H1 (cell line): Measurements from ENCODE around the gene LRR1. TPM values are rescaled to one million over a fixed set of nuclear protein-coding genes. Genes with fewer than 3 reads are reported as not detected.

Experiments used
- ASH2L ChIP-seq: fragments of 200-600, 300-600 bp; sonication (generic); IDR thresholded peaks from one replicate; pipeline ENCODE4 v1.7.1; 2017; ENCODE audit warnings: low read length
- ATF2 ChIP-seq: IDR thresholded peaks from 2 replicates; pipeline ENCODE4 v1.6.1; 2012; ENCODE audit warnings: low read length, inconsistent platforms
- BCL11A ChIP-seq, 2 experiments: IDR thresholded peaks; one replicate each; pipeline ENCODE4 v1.6.1; 2011; ENCODE audit warnings: low read depth in 2 of 2, low read length in 2 of 2, mild to moderate bottlenecking in 2 of 2
- CBX8 ChIP-seq: fragments of 300-800, 300-1000 bp; sonication (generic); IDR thresholded peaks from 2 replicates; pipeline ENCODE4 v1.7.1; 2016; ENCODE audit warnings: low read depth, low read length, borderline replicate concordance
- CREB1 ChIP-seq: IDR thresholded peaks from 2 replicates; pipeline ENCODE4 v1.6.1; 2012; ENCODE audit warnings: inconsistent platforms
- KDM4A ChIP-seq: IDR thresholded peaks from one replicate; pipeline ENCODE4 v1.7.1; 2012; ENCODE audit warnings: low read depth, mild to moderate bottlenecking, moderate library complexity, low read length, inconsistent platforms; ENCODE audit not compliant: severe bottlenecking
- RXRA ChIP-seq: IDR thresholded peaks from 2 replicates; pipeline ENCODE4 v1.6.1; 2011; ENCODE audit warnings: low read depth, mild to moderate bottlenecking, low read length, moderate library complexity; ENCODE audit not compliant: insufficient read depth
- SAP30 ChIP-seq: fragments of 300-600 bp; sonication (generic); IDR thresholded peaks from 2 replicates; pipeline ENCODE4 v1.7.1; 2012; ENCODE audit warnings: low read length, moderate library complexity, mild to moderate bottlenecking, inconsistent platforms; ENCODE audit not compliant: insufficient read depth, insufficient replicate concordance
- SIRT6 ChIP-seq: IDR thresholded peaks from one replicate; pipeline ENCODE4 v1.7.1; 2012; ENCODE audit warnings: low read length, inconsistent platforms
- SP2 ChIP-seq: IDR thresholded peaks from 2 replicates; pipeline ENCODE4 v1.6.1; 2012; ENCODE audit warnings: mild to moderate bottlenecking, low read length, inconsistent platforms
- SRF ChIP-seq: IDR thresholded peaks from 2 replicates; pipeline ENCODE4 v1.6.1; 2011; ENCODE audit warnings: mild to moderate bottlenecking, low read depth, low read length, moderate library complexity
- TAF7 ChIP-seq: optimal IDR thresholded peaks from 2 replicates; pipeline ENCODE3; 2011; ENCODE audit warnings: low read depth, mild to moderate bottlenecking, inconsistent platforms, low read length, moderate library complexity, borderline replicate concordance
- TBP ChIP-seq: IDR thresholded peaks from 2 replicates; pipeline ENCODE4 v1.6.1; 2011; ENCODE audit warnings: low read depth, low read length, improper control_type of control experiment
- TCF12 ChIP-seq: IDR thresholded peaks from 2 replicates; pipeline ENCODE4 v1.6.1; 2011; ENCODE audit warnings: low read depth, mild to moderate bottlenecking, low read length
- polyA plus RNA-seq, 7 experiments: library from polyadenylated mRNA; depleted of rRNA in 3 of 7; stranded (reverse) in 5 of 7; unstranded in 2 of 7; fragments of >200 nt in 5 of 7; fragments of 200-250 nt in 2 of 7; gene quantifications; 1 replicate in 5 of 7; 2 replicates in 1 of 7; 4 replicates in 1 of 7; pipeline versions ENCODE4 v1.2.1 to v1.2.3, GENCODE V29; 2011 to 2013; ENCODE audit warnings: missing spikeins in 2 of 7, mixed read lengths in 2 of 7
- total RNA-seq: library from RNA; stranded (reverse); fragmentation: NEBNext Ultra II Directional; extraction: Animal tissue kit (Norgen Biotek cat#: 25700); gene quantifications from 2 replicates; pipeline ENCODE4 v1.2.1, GENCODE V29; 2021
- TF ChIP-seq, protein P1 (sequence below): IDR thresholded peaks from 2 replicates; pipeline ENCODE4 v1.6.1; 2011; ENCODE audit warnings: low read length, improper control_type of control experiment
- TF ChIP-seq, protein P2 (sequence below): IDR thresholded peaks from 2 replicates; pipeline ENCODE4 v1.6.1; 2012; ENCODE audit warnings: inconsistent platforms
- TF ChIP-seq, protein P3 (sequence below): IDR thresholded peaks from 2 replicates; pipeline ENCODE4 v1.6.1; 2012; ENCODE audit warnings: inconsistent platforms

LRR1 gene
- total and polyA plus RNA-seq, 2 of the 8 experiments (the other 6 are each of a cell fraction or from before 2014, with no cell fraction given) = 30.7 to 37.5 TPM

- TF ChIP-seq, protein P1, sequence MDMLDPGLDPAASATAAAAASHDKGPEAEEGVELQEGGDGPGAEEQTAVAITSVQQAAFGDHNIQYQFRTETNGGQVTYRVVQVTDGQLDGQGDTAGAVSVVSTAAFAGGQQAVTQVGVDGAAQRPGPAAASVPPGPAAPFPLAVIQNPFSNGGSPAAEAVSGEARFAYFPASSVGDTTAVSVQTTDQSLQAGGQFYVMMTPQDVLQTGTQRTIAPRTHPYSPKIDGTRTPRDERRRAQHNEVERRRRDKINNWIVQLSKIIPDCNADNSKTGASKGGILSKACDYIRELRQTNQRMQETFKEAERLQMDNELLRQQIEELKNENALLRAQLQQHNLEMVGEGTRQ = peak; percentile 62; the same call in 1 of the 2 replicates
- no peak for TF ChIP-seq RXRA
- TF ChIP-seq, protein P2, sequence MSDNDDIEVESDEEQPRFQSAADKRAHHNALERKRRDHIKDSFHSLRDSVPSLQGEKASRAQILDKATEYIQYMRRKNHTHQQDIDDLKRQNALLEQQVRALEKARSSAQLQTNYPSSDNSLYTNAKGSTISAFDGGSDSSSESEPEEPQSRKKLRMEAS = no peak
- TF ChIP-seq SIRT6 = no peak
- TF ChIP-seq SP2 = peak; percentile 71
- TF ChIP-seq, protein P3, sequence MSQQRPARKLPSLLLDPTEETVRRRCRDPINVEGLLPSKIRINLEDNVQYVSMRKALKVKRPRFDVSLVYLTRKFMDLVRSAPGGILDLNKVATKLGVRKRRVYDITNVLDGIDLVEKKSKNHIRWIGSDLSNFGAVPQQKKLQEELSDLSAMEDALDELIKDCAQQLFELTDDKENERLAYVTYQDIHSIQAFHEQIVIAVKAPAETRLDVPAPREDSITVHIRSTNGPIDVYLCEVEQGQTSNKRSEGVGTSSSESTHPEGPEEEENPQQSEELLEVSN = no peak
- no peak for TF ChIP-seq ASH2L
- TF ChIP-seq TAF7 = peak; percentile 90
- TF ChIP-seq SAP30 = no peak
- no peak for TF ChIP-seq TCF12
- TF ChIP-seq BCL11A (IDR thresholded peaks at IDR 0.05; ENCODE audit: low read depth in 2 of 2, low read length in 2 of 2) = no peak
- peak; percentile 62; the same call in 1 of the 2 replicates for TF ChIP-seq CREB1
- TF ChIP-seq CBX8 = no peak
- TF ChIP-seq ATF2 = no peak; the same call in 1 of the 2 replicates
- peak; percentile 98 for TF ChIP-seq KDM4A
- no peak for TF ChIP-seq SRF
- peak; percentile 90; the same call in 1 of the 2 replicates for TF ChIP-seq TBP
Measured at GRCh38 chr14:49620182-49621113, 21.7 kb downstream of the LRR1 start, which contains the start of the genes MGAT2 and RPL36AL (continued).
